Measurements from ENCODE around the gene SLC35B2. TPM values are rescaled to one million over a fixed set of nuclear protein-coding genes. Genes with fewer than 3 reads are reported as not detected.

SLC35B2 gene
- 10 to 100 TPM; 32.1 to 33.1 TPM for total RNA-seq

GRCh38 chr6:44257025-44257752, at the start of gene SLC35B2:
SLC35B2 (minus strand) TSS chr6:44257528; CDS start chr6:44257410, 118 bp downstream.

GRCh38 chr6:44269921-44270525, 12.7 kb upstream of the SLC35B2 start, which contains the start of gene TMEM151B:
TMEM151B (plus strand) TSS chr6:44270450; CDS start chr6:44270743, 293 bp downstream.

GRCh38 chr6:44265007-44265721, 7.8 kb upstream of the SLC35B2 start, which contains the start of gene NFKBIE:
NFKBIE (minus strand) TSS chr6:44265551; CDS start chr6:44265346, 205 bp downstream.

GRCh38 chr6:44246663-44247337, 10.5 kb downstream of the SLC35B2 start, which contains the start of gene HSP90AB1:
HSP90AB1 (plus strand) TSS chr6:44247101; CDS start chr6:44248630, 1,529 bp downstream.

GRCh38 chr6:44223319-44224028, 33.9 kb downstream of the SLC35B2 start, which contains the start of gene SLC29A1:
SLC29A1 (plus strand) TSS chr6:44223595; CDS start chr6:44227314, 3,719 bp downstream.

GRCh38 chr6:44216677-44217331, 40.5 kb downstream of the SLC35B2 start, which contains the start of gene MYMX:
MYMX (plus strand) TSS chr6:44216926; CDS start chr6:44217472, 546 bp downstream.

Other genes with a start within 250 kb of the SLC35B2 start
- gene MRPL14, start 130.1 kb downstream of the SLC35B2 start, total RNA-seq: 10 to 100 TPM; 49.2 TPM
- gene TMEM63B, start 130.0 kb downstream of the SLC35B2 start, total RNA-seq: 10 to 100 TPM; 15.6 to 15.8 TPM
- gene CAPN11, start 98.7 kb downstream of the SLC35B2 start, total RNA-seq: not detected
- not detected for gene MYMX, start 40.6 kb downstream of the SLC35B2 start, total RNA-seq
- 10 to 100 TPM; 18.1 to 23.1 TPM for gene SLC29A1, start 33.9 kb downstream of the SLC35B2 start, total RNA-seq
- gene HSP90AB1, start 10.4 kb downstream of the SLC35B2 start, total RNA-seq: 100 to 1,000 TPM; 398 to 401 TPM
- gene NFKBIE, start 8.0 kb upstream of the SLC35B2 start, total RNA-seq: 10 to 100 TPM; 11.8 to 14.3 TPM
- gene TMEM151B, start 12.9 kb upstream of the SLC35B2 start, total RNA-seq: not detected
- gene AARS2, start 55.8 kb upstream of the SLC35B2 start, total RNA-seq: 10 to 100 TPM; 14.6 to 15.8 TPM
- gene SPATS1, start 85.1 kb upstream of the SLC35B2 start, total RNA-seq: not detected
- gene CDC5L, start 130.2 kb upstream of the SLC35B2 start, total RNA-seq: 10 to 100 TPM; 21.5 to 21.8 TPM

Data from activated naive CD4-positive, alpha-beta T cell treated with anti-CD3 and anti-CD28 coated beads, Interleukin-2, amount 10 ng/mL, durations not matched to agents 5 hours and 36 hours (primary cell).